SK-N-MC (cell line): ENCODE results near the gene MAST2.

Source experiments
- EZH2 ChIP-seq: fragments of 200-600 bp; sonication (generic); IDR thresholded peaks from one replicate; pipeline ENCODE4 v1.6.1; 2017; ENCODE audit warnings: antibody characterized with exemption
- POLR2AphosphoS5 ChIP-seq: IDR thresholded peaks from 2 replicates; pipeline ENCODE4 v1.6.1; 2012; ENCODE audit warnings: mild to moderate bottlenecking, low read depth, low read length, borderline replicate concordance

DNA sequence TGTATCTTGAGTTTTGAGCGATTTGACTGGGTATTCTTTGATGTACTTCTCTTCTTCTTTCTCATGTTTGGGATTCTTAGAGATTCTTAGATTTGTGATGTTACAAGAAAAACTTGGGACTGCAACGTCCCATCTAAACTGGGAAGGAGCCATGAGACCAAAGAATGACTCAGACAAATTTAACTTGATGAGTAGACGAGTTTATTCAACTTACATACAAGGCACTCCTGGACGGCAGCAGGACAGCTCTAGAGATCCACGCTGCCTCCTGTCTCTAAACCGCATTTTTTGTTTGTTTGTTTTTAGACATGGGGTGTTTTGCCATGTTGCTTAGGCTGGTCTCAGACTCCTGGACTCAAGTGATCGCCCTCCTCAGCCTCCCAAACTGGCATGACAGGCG lies 191.9 kb downstream of the MAST2 start:
- TF ChIP-seq EZH2 (no peak), POLR2AphosphoS5 (no peak)
